Suprapubic skin (tissue), 4 donors: Measurements from ENCODE around the gene ZNF564.

ENCODE experiments used
- EP300 ChIP-seq: sonication (generic); formaldehyde crosslinking; IDR thresholded peaks from one replicate; pipeline ENCODE4 v1.6.1; 2017; ENCODE audit warnings: antibody characterized with exemption
- POLR2A ChIP-seq, 2 donors: fragments of 450-650 bp; IDR thresholded peaks; one replicate each; pipeline ENCODE4 v1.6.1; 2017; ENCODE audit warnings: antibody characterized with exemption in 2 of 2, mild to moderate bottlenecking in 2 of 2, moderate library complexity in 2 of 2
- POLR2AphosphoS5 ChIP-seq, 3 donors: sonication (generic); formaldehyde crosslinking; IDR thresholded peaks; one replicate each; pipeline ENCODE4 v1.6.1; 2017; ENCODE audit warnings: antibody characterized with exemption in 3 of 3
- TF ChIP-seq, protein P1 (sequence below), 2 donors: fragments of 200-600 bp in 1 of 2; fragments of 450-650 bp in 1 of 2; sonication (generic) in 1 of 2; IDR thresholded peaks; one replicate each; pipeline ENCODE4 v1.5.1; 2016 to 2019; ENCODE audit warnings: antibody characterized with exemption in 2 of 2, mild to moderate bottlenecking in 1 of 2, moderate library complexity in 1 of 2

DNA sequence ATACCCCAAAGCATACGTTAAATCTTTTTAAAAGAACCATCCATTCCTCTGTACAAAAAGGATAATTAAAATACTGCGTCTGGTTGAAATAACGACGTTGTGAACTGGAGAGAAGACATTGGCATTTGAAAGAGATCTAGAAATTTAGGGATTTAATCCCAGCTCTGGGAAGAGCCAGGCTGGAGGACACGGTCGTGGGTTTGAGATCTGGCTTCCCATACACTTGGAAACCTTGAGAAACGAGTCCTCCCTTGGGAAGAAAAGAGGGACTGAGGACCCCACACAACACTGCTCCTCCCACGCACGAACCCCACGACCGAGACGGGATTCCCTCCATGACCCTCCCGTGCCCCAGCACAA is 67.3 kb downstream of the ZNF564 start:
- TF ChIP-seq, protein P1, sequence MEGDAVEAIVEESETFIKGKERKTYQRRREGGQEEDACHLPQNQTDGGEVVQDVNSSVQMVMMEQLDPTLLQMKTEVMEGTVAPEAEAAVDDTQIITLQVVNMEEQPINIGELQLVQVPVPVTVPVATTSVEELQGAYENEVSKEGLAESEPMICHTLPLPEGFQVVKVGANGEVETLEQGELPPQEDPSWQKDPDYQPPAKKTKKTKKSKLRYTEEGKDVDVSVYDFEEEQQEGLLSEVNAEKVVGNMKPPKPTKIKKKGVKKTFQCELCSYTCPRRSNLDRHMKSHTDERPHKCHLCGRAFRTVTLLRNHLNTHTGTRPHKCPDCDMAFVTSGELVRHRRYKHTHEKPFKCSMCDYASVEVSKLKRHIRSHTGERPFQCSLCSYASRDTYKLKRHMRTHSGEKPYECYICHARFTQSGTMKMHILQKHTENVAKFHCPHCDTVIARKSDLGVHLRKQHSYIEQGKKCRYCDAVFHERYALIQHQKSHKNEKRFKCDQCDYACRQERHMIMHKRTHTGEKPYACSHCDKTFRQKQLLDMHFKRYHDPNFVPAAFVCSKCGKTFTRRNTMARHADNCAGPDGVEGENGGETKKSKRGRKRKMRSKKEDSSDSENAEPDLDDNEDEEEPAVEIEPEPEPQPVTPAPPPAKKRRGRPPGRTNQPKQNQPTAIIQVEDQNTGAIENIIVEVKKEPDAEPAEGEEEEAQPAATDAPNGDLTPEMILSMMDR (IDR thresholded peaks at IDR 0.05): no peak
- TF ChIP-seq EP300 (no peak), POLR2A (IDR thresholded peaks at IDR 0.05) (no peak), POLR2AphosphoS5 (IDR thresholded peaks at IDR 0.05) (no peak)
